Heart left ventricle (tissue), 13 donors: ENCODE data around the gene CDH23.

Source experiments
- CTCF ChIP-seq, 12 donors: fragments of 200-600 bp; sonication (generic) in 4 of 12; IDR thresholded peaks; one replicate each; pipeline versions ENCODE4 v1.5.0 to v1.8.0; 2018 to 2022; ENCODE audit warnings: antibody characterized with exemption in 12 of 12, mild to moderate bottlenecking in 5 of 12
- POLR2A ChIP-seq, 2 donors: fragments of 450-650 bp; IDR thresholded peaks; one replicate each; pipeline ENCODE4 v1.6.1; 2017; ENCODE audit warnings: antibody characterized with exemption in 2 of 2, mild to moderate bottlenecking in 2 of 2, moderate library complexity in 2 of 2
- donor health status: ischemic (EF 13 %, LVEDD 7.1; RV severe dilation, severe dysfunction).
- donor health status: DM: no; HTN: yes; CAD: no.
- donor health status: DM: no; HTN: no; CAD: no.
- donor health status: ischemic (EF 25% LVEDD 6.9; RV normal size, moderate dysfunction).
- donor health status: ischemic (EF 25% LVEDD 5.7; RV mildly dilated, moderate dysfunction).
- donor health status: ischemic (EF 35%, LVEDD 5.7; RV mildly dilated, moderate dysfunction).
- donor health status: nonischemic (EF 11% LVEDD 7.7; RV severe dilation, severe dysfunction).
- donor health status: DM: yes; HTN: yes; CAD: no.
- donor health status: PGD.
- donor health status: ischemic (EF 29% LVEDD 5.4; RV normal size, mild dysfunction).
- donor health status: nonischemic (EF 23%, LVEDD 6.1; RV moderate dilation, normal function).

GRCh38 chr10:71632896-71633600 lies 236.3 kb downstream of the CDH23 start:
- TF ChIP-seq CTCF (IDR thresholded peaks at IDR 0.05) (no peak), POLR2A (IDR thresholded peaks at IDR 0.05) (no peak)
